Loucy (cell line): ENCODE measurements around the gene NDUFAF5.

ENCODE experiments used
- CTCF ChIP-seq: fragments of 200-600 bp; sonication (generic); conservative IDR thresholded peaks from 2 replicates; pipeline ENCODE4 v1.5.1; 2014; ENCODE audit warnings: mild to moderate bottlenecking, antibody characterized with exemption, low read length
- EZH2phosphoT487 ChIP-seq: fragments of 200-600 bp; IDR thresholded peaks from 2 replicates; pipeline ENCODE4 v1.6.1; 2018; ENCODE audit warnings: antibody characterized with exemption, mild to moderate bottlenecking, moderate library complexity, borderline replicate concordance

- no peak for TF ChIP-seq CTCF
- no peak for TF ChIP-seq EZH2phosphoT487
These were observed 14.2 kb downstream of the NDUFAF5 start for GRCh38 chr20:13799040-13799439.
